ENCODE results near the gene RBP4. TPM values are rescaled to one million over a fixed set of nuclear protein-coding genes. Genes with fewer than 3 reads are reported as not detected.

The RBP4 gene
- total RNA-seq, 2 donors from 2014 or later = 0.64 to 5.3 TPM

- H3K4me1 ChIP-seq (replicated peaks) = no peaks in the 10 kb centered on the region
- H3K36me3 ChIP-seq = no peaks in the 10 kb centered on the region
- no peak for DNase-seq (ENCODE audit: low spot score)
- 88% methylated on average over 8 of the region's 8 CpGs for WGBS
- TF ChIP-seq POLR2A (IDR thresholded peaks at IDR 0.05) (no peak), CTCF (IDR thresholded peaks at IDR 0.05) (no peak), POLR2AphosphoS5 (IDR thresholded peaks at IDR 0.05) (no peak)
- intact Hi-C loops (cut with DNase I) = loop anchor here (10.0 kb wide), 1 partner anchor 121 kb away; no protein-coding TSS in a partner anchor
- no peaks in the 10 kb centered on the region for H3K27me3 ChIP-seq (replicated peaks; ENCODE audit: insufficient read depth)
- H3K4me3 ChIP-seq = no peak overlapping the region
- H3K9me3 ChIP-seq = no peaks in the 10 kb centered on the region
- H3K27ac ChIP-seq = no peak overlapping the region
Measured at GRCh38 chr10:93553482-93554315, 47.3 kb downstream of the RBP4 start.

- WGBS = 91% methylated on average over 3 of the region's 3 CpGs
- H3K4me1 ChIP-seq (replicated peaks) = no peaks in the 10 kb centered on the region
- H3K27ac ChIP-seq = no peak overlapping the region
- no peak overlapping the region for H3K4me3 ChIP-seq
- intact Hi-C loops (cut with DNase I) = loop anchor here (10.0 kb wide), 1 partner anchor 122 kb away; no protein-coding TSS in a partner anchor
- TF ChIP-seq POLR2A (IDR thresholded peaks at IDR 0.05) = no peak
- no peak for TF ChIP-seq CTCF (IDR thresholded peaks at IDR 0.05)
- TF ChIP-seq POLR2AphosphoS5 (IDR thresholded peaks at IDR 0.05) = no peak
- no peaks in the 10 kb centered on the region for H3K9me3 ChIP-seq
- no peaks in the 10 kb centered on the region for H3K36me3 ChIP-seq
- no peak for DNase-seq (ENCODE audit: low spot score)
- no peaks in the 10 kb centered on the region for H3K27me3 ChIP-seq (replicated peaks; ENCODE audit: insufficient read depth)
Measured at GRCh38 chr10:93552780-93553179, 48.3 kb downstream of the RBP4 start.

- 87% methylated on average over 4 of the region's 4 CpGs for WGBS
- no peak for DNase-seq (ENCODE audit: low spot score)
- Histone ChIP-seq H3K4me3 (no peak overlapping the region), H3K36me3 (no peaks in the 10 kb centered on the region), H3K4me1 (replicated peaks) (no peaks in the 10 kb centered on the region), H3K9me3 (no peaks in the 10 kb centered on the region), H3K27me3 (replicated peaks; ENCODE audit: insufficient read depth) (peaks cover 2% of the 10 kb centered on the region), H3K27ac (no peak overlapping the region)
- TF ChIP-seq POLR2AphosphoS5 (IDR thresholded peaks at IDR 0.05) (no peak), CTCF (IDR thresholded peaks at IDR 0.05) (no peak)
- intact Hi-C loops (cut with DNase I) = loop anchor here (10.0 kb wide), 1 partner anchor 124 kb away; no protein-coding TSS in a partner anchor
Measured at GRCh38 chr10:93550606-93551005, 50.4 kb downstream of the RBP4 start.

DNA sequence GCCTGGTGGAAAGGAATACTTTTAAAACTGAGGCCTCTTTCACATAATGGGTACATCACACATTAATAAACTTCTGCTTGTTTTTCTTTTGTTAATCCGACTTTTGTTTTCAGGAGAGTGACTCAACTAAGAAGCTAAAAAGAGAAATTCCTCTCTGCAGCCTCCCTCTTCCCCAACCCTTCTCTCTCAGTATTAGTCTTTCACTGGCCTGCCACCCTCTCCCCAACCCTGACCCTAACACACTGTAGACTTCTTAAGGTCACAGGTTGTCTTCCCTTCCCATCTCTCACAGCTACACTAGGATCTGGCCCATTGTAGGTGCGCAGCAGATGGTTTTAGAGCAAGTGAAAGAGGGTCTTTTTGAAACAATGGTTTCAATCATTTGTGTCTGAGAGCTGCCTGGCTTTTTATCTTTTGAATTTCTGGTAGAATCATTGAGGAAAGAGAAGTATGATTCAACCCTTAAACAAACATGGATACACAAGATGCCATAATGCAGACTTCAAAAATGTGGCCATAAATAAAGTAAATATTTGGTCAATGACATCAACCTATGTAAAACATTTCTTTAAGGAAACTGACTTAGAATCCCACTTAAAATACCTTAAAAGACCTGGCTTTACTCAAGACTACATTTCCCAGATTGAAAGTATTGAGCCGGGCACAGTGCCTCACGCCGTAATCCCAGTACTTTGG is 52.5 kb downstream of the RBP4 start:
- Histone ChIP-seq H3K9me3 (no peaks in the 10 kb centered on the region), H3K4me1 (replicated peaks) (no peaks in the 10 kb centered on the region), H3K27ac (no peak overlapping the region), H3K4me3 (no peak overlapping the region), H3K36me3 (no peaks in the 10 kb centered on the region), H3K27me3 (replicated peaks; ENCODE audit: insufficient read depth) (peaks cover 2% of the 10 kb centered on the region)
- DNase-seq (ENCODE audit: low spot score) = no peak
- intact Hi-C loops (cut with DNase I) = no loop called here
- no peak for TF ChIP-seq CTCF (IDR thresholded peaks at IDR 0.05)
- no peak for TF ChIP-seq POLR2AphosphoS5 (IDR thresholded peaks at IDR 0.05)
- TF ChIP-seq POLR2A (IDR thresholded peaks at IDR 0.05) = no peak
- 65% methylated on average over 5 of the region's 5 CpGs for WGBS
